Stimulated activated naive CD8-positive, alpha-beta T cell treated with anti-CD3 and anti-CD28 coated beads, Interleukin-15, amount 100 ng/mL, for 72 hours (primary cell): ENCODE measurements around the gene ST6GALNAC1.

Source experiments
- ATAC-seq: fragments of 150-1000 bp; cut with Tn5 transposase; 2 replicates; pipeline ENCODE4 v1.10.0; 2021; ENCODE audit warnings: mild to moderate bottlenecking, moderate library complexity
- DNase-seq, 2 donors: peaks; one replicate each; pipeline ENCODE4 v3.0.0; 2021 to 2022
- H3K27ac Mint-ChIP-seq, 2 donors: one replicate each; pipeline ENCODE4 v1.8.0; 2022; ENCODE audit warnings: mild to moderate bottlenecking in 2 of 2, mixed read lengths in 2 of 2, moderate library complexity in 2 of 2
- H3K27me3 Mint-ChIP-seq: one replicate; pipeline ENCODE4 v1.8.0; 2022; ENCODE audit warnings: mixed read lengths
- H3K4me1 Mint-ChIP-seq: one replicate; pipeline ENCODE4 v1.8.0; 2022; ENCODE audit warnings: mild to moderate bottlenecking, mixed read lengths
- H3K4me3 Mint-ChIP-seq, 2 donors: one replicate each; pipeline ENCODE4 v1.8.0; 2022; ENCODE audit warnings: mild to moderate bottlenecking in 2 of 2, mixed read lengths in 2 of 2, moderate library complexity in 1 of 2
- H3K9me3 Mint-ChIP-seq, 2 donors: one replicate each; pipeline ENCODE4 v1.8.0; 2022; ENCODE audit warnings: mixed read lengths in 2 of 2

ST6GALNAC1 gene

GRCh38 chr17:76643553-76644148, at the start of gene ST6GALNAC1:
TSS of gene ST6GALNAC1 (minus strand) at chr17:76643757. CDS start at chr17:76643638, 119 bp downstream.
- H3K4me3 Mint-ChIP-seq, result no peak within 1 kb of the TSS
- no peak for DNase-seq
- peaks cover 0 to 8% of the 10 kb centered on the region in 2 donors for H3K9me3 Mint-ChIP-seq
- peaks cover 13% of the 10 kb centered on the region for H3K4me1 Mint-ChIP-seq
- ATAC-seq, result no peak
- H3K27ac Mint-ChIP-seq, result peak within 1 kb of the TSS in 1 of 2 donors; percentile 15
- no peaks in the 10 kb centered on the region for H3K27me3 Mint-ChIP-seq

GRCh38 chr17:76691379-76692191, 48.0 kb upstream of the ST6GALNAC1 start:
- ATAC-seq, result no peak
- H3K4me1 Mint-ChIP-seq, result peaks cover 15% of the 10 kb centered on the region
- no peak overlapping the region for H3K27ac Mint-ChIP-seq
- H3K4me3 Mint-ChIP-seq, result no peak overlapping the region
- no peaks in the 10 kb centered on the region for H3K9me3 Mint-ChIP-seq
- DNase-seq, result no peak
- H3K27me3 Mint-ChIP-seq, result no peaks in the 10 kb centered on the region

GRCh38 chr17:76690596-76691280, 47.2 kb upstream of the ST6GALNAC1 start:
- no peaks in the 10 kb centered on the region for H3K9me3 Mint-ChIP-seq
- no peak overlapping the region for H3K4me3 Mint-ChIP-seq
- no peaks in the 10 kb centered on the region for H3K27me3 Mint-ChIP-seq
- no peak overlapping the region for H3K27ac Mint-ChIP-seq
- DNase-seq (no peak), ATAC-seq (no peak)
- H3K4me1 Mint-ChIP-seq, result peaks cover 7% of the 10 kb centered on the region

- Mint-ChIP-seq H3K4me3 (no peak overlapping the region), H3K27ac (no peak overlapping the region), H3K9me3 (no peaks in the 10 kb centered on the region), H3K27me3 (no peaks in the 10 kb centered on the region), H3K4me1 (no peaks in the 10 kb centered on the region)
- no peak for ATAC-seq
- no peak for DNase-seq
Observed at GRCh38 chr17:76689859-76690258, 46.3 kb upstream of the ST6GALNAC1 start.

- no peak for DNase-seq
- Mint-ChIP-seq H3K27ac (peak overlapping the region in 1 of 2 donors; percentile 20), H3K27me3 (no peaks in the 10 kb centered on the region), H3K9me3 (no peaks in the 10 kb centered on the region), H3K4me3 (no peak overlapping the region), H3K4me1 (no peaks in the 10 kb centered on the region)
- ATAC-seq, result no peak
Observed at GRCh38 chr17:76688165-76688622, 44.6 kb upstream of the ST6GALNAC1 start.

GRCh38 chr17:76687298-76688164, 44.0 kb upstream of the ST6GALNAC1 start:
- H3K4me1 Mint-ChIP-seq, result no peaks in the 10 kb centered on the region
- ATAC-seq (no peak), DNase-seq (no peak)
- no peaks in the 10 kb centered on the region for H3K27me3 Mint-ChIP-seq
- H3K27ac Mint-ChIP-seq, result no peak overlapping the region
- H3K9me3 Mint-ChIP-seq, result no peaks in the 10 kb centered on the region
- no peak overlapping the region for H3K4me3 Mint-ChIP-seq

GRCh38 chr17:76686538-76687297, 43.2 kb upstream of the ST6GALNAC1 start:
- H3K27ac Mint-ChIP-seq, result no peak overlapping the region
- H3K4me3 Mint-ChIP-seq, result no peak overlapping the region
- no peaks in the 10 kb centered on the region for H3K27me3 Mint-ChIP-seq
- H3K4me1 Mint-ChIP-seq, result no peaks in the 10 kb centered on the region
- no peak for DNase-seq
- no peaks in the 10 kb centered on the region for H3K9me3 Mint-ChIP-seq
- ATAC-seq, result no peak

- peak overlapping the region in 1 of 2 donors; percentile 28 for H3K27ac Mint-ChIP-seq
- peaks cover 8% of the 10 kb centered on the region for H3K4me1 Mint-ChIP-seq
- H3K27me3 Mint-ChIP-seq, result no peaks in the 10 kb centered on the region
- no peak for DNase-seq
- ATAC-seq, result no peak
- H3K9me3 Mint-ChIP-seq, result no peaks in the 10 kb centered on the region
- no peak overlapping the region for H3K4me3 Mint-ChIP-seq
Observed at GRCh38 chr17:76685846-76686245, 42.3 kb upstream of the ST6GALNAC1 start.

- DNase-seq (no peak), ATAC-seq (no peak)
- Mint-ChIP-seq H3K4me1 (peaks cover 8% of the 10 kb centered on the region), H3K9me3 (no peaks in the 10 kb centered on the region), H3K4me3 (no peak overlapping the region), H3K27ac (peak overlapping the region in 1 of 2 donors; percentile 28), H3K27me3 (no peaks in the 10 kb centered on the region)
Observed at GRCh38 chr17:76685366-76685765, 41.8 kb upstream of the ST6GALNAC1 start.

GRCh38 chr17:76684756-76685155, 41.2 kb upstream of the ST6GALNAC1 start:
- no peaks in the 10 kb centered on the region for H3K9me3 Mint-ChIP-seq
- no peak overlapping the region for H3K4me3 Mint-ChIP-seq
- H3K27ac Mint-ChIP-seq, result no peak overlapping the region
- DNase-seq (no peak), ATAC-seq (no peak)
- no peaks in the 10 kb centered on the region for H3K27me3 Mint-ChIP-seq
- peaks cover 8% of the 10 kb centered on the region for H3K4me1 Mint-ChIP-seq

- Mint-ChIP-seq H3K4me3 (no peak overlapping the region), H3K4me1 (peaks cover 8% of the 10 kb centered on the region), H3K27me3 (no peaks in the 10 kb centered on the region), H3K9me3 (no peaks in the 10 kb centered on the region), H3K27ac (peak overlapping the region in 1 of 2 donors; percentile 79)
- DNase-seq (no peak), ATAC-seq (no peak)
Observed at GRCh38 chr17:76683921-76684745, 40.6 kb upstream of the ST6GALNAC1 start.

- Mint-ChIP-seq H3K9me3 (no peaks in the 10 kb centered on the region), H3K4me3 (no peak overlapping the region), H3K4me1 (peaks cover 8% of the 10 kb centered on the region), H3K27me3 (no peaks in the 10 kb centered on the region), H3K27ac (no peak overlapping the region)
- no peak for ATAC-seq
- no peak for DNase-seq
Observed at GRCh38 chr17:76683011-76683755, 39.6 kb upstream of the ST6GALNAC1 start.

- H3K4me3 Mint-ChIP-seq, result no peak overlapping the region
- no peaks in the 10 kb centered on the region for H3K27me3 Mint-ChIP-seq
- no peak for DNase-seq
- ATAC-seq, result no peak
- H3K9me3 Mint-ChIP-seq, result no peaks in the 10 kb centered on the region
- no peak overlapping the region for H3K27ac Mint-ChIP-seq
- H3K4me1 Mint-ChIP-seq, result peaks cover 8% of the 10 kb centered on the region
Observed at GRCh38 chr17:76682296-76682695, 38.7 kb upstream of the ST6GALNAC1 start.
